ENCODE results near the gene S100B.

- TF ChIP-seq, protein P1, sequence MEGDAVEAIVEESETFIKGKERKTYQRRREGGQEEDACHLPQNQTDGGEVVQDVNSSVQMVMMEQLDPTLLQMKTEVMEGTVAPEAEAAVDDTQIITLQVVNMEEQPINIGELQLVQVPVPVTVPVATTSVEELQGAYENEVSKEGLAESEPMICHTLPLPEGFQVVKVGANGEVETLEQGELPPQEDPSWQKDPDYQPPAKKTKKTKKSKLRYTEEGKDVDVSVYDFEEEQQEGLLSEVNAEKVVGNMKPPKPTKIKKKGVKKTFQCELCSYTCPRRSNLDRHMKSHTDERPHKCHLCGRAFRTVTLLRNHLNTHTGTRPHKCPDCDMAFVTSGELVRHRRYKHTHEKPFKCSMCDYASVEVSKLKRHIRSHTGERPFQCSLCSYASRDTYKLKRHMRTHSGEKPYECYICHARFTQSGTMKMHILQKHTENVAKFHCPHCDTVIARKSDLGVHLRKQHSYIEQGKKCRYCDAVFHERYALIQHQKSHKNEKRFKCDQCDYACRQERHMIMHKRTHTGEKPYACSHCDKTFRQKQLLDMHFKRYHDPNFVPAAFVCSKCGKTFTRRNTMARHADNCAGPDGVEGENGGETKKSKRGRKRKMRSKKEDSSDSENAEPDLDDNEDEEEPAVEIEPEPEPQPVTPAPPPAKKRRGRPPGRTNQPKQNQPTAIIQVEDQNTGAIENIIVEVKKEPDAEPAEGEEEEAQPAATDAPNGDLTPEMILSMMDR (IDR thresholded peaks at IDR 0.05): no peak
- no peak for TF ChIP-seq POLR2A (IDR thresholded peaks at IDR 0.05)
Observed at GRCh38 chr21:46608672-46609111, 3.8 kb upstream of the S100B start.
